ENCODE data around the gene CNOT11. TPM values are rescaled to one million over a fixed set of nuclear protein-coding genes. Genes with fewer than 3 reads are reported as not detected.
"Not testable (repeated sequence)": the region's sequence is repeated elsewhere in the genome, so short reads cannot be mapped to it uniquely, and the experiment has no call there.

The CNOT11 gene
- total RNA-seq, 4 donors from 2014 or later = 26.1 to 32.1 (median 28.7) TPM

DNA sequence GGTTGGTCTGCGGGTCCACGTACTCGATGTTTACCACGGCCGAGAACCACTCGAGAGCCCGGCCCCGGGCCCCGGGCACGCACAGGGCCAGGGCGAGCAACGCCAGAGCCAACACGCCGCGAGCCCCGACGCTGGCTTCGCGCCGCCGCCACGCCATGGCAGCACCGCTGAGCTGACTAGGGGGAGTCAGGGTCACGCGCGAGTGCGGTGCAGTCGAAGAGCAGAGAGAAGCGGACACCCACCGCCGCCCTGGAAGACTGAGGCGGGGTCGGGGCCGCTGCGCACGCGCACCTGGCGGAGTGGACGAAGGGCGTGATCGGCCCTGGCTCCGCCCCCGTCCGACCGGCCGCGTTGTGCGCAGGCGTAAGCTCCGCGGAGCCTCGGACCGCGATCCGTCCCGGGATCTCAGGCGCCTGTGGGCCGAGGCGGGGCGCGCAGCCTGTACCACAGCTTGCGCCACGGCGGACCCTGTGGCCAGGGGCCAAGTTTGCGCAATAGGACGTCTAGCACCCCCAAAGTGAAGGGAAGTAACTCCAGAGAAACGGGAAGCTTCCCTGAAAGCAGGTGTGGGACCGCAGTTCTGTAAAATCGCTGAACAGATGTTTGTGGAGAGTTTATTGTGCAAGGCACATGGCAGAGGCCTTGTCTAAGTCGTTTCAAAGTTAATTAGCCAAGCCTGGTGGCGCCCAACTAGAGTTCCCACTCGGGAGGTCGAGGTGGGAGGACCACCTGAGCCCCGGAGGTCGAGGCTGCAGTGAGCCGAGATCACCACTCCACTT, 55.9 kb downstream of the CNOT11 start, which contains the start of gene RNF149:
RNF149 (minus strand) TSS at position 270 of the 779 bp plus-strand sequence; CDS start at position 157, 113 bp downstream.
- 4 to 5% methylated on average over 26 to 45 of the region's 76 CpGs for WGBS, 2 donors
- DNase-seq (ENCODE audit: low spot score in 2 of 2) = peak; percentile 89 to 98
- H3K4me3 ChIP-seq (ENCODE audit: low read depth, poor library complexity, severe bottlenecking) = peak within 1 kb of the TSS; percentile 83
- TF ChIP-seq, protein P1, sequence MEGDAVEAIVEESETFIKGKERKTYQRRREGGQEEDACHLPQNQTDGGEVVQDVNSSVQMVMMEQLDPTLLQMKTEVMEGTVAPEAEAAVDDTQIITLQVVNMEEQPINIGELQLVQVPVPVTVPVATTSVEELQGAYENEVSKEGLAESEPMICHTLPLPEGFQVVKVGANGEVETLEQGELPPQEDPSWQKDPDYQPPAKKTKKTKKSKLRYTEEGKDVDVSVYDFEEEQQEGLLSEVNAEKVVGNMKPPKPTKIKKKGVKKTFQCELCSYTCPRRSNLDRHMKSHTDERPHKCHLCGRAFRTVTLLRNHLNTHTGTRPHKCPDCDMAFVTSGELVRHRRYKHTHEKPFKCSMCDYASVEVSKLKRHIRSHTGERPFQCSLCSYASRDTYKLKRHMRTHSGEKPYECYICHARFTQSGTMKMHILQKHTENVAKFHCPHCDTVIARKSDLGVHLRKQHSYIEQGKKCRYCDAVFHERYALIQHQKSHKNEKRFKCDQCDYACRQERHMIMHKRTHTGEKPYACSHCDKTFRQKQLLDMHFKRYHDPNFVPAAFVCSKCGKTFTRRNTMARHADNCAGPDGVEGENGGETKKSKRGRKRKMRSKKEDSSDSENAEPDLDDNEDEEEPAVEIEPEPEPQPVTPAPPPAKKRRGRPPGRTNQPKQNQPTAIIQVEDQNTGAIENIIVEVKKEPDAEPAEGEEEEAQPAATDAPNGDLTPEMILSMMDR (IDR thresholded peaks at IDR 0.05) = no peak
- TF ChIP-seq POLR2A (IDR thresholded peaks at IDR 0.05) = peak in 1 of 2 donors; percentile 52
- intact Hi-C loops (cut with DNase I; ENCODE audit: low total_unique reads) = no loop called here

DNA sequence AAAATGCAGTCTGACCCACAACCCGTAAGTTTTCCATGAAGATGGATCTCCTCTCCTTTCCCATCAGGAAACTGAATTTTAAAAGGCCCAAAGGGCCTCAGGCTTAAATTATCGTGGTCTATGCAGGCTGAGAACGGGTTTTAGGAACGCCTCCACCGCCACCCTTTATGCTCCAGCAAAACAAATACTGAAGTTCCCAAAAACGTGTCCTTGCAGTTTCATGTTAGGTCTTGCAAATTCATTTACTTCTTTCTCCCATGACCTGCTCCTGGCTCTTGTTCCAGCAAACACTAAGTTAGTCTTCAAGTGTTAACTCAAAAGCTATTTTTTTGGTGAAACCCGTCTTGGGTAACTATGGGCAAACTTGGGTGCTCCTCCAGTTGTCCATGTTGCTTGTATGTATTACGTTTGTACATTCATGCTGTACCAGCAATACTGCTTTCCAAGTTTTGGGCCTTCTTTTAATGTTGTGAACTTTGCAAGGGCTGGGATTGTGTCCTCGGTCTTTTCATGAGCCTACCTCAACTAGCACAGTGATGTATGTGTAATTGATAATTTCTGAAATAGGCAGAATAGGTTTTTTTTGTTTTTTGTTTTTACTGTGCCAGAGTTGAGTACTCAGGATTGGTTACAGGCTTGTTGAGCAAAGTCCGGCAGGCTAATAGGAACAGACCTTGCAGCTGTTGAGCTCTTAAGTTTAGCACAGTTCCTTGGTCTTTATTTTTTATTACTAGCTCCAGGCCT, 57.6 kb downstream of the CNOT11 start:
- WGBS, 2 donors = 51 to 62% methylated on average over 10 of the region's 10 CpGs
- intact Hi-C loops (cut with DNase I; ENCODE audit: low total_unique reads) = no loop called here
- TF ChIP-seq, protein P1 (IDR thresholded peaks at IDR 0.05) = no peak
- TF ChIP-seq POLR2A (IDR thresholded peaks at IDR 0.05) = no peak
- no peak for DNase-seq (ENCODE audit: low spot score in 2 of 2)
- H3K4me3 ChIP-seq (ENCODE audit: low read depth, poor library complexity, severe bottlenecking) = no peak overlapping the region

DNA sequence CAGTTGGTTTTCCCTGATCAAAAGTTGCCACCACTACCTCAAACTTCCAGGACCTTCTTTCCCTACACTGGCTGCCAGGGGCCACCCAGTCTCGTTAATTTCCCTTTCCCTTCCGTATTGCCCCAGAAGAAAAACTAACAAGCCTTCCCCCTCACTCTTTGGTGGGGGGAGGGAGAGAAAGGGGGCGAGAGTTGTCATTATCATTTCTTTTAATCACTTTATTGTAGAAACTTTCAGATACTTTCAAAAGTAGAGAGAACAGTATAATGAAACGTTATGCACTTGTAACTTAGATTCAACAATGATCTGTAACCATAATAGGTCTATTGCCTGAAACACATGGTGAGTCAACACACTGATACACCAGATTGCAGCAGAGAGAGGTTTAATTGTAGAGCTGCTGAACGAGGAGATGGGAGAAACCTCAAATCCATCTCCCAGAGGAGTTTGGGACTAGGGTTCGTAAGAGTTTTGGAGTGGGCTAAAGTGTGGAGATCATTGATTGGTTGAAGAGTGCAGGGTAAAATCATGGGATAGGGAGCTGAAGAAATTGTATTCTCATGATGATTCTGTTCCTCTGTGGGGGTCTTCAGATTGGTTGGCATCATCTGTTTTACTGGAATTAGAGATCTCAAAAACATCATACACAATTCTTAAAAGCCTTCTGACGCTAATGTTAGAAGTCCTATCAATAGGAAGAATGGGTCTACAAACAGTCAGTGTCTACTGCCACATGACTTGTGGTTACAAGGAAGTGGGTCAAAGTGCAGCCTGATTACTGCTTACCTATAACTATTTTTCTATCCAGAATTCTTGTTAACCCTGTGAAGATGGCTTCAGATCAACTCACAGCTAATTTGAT, 58.4 kb downstream of the CNOT11 start:
- TF ChIP-seq, protein P1 (IDR thresholded peaks at IDR 0.05) = no peak
- TF ChIP-seq POLR2A (IDR thresholded peaks at IDR 0.05) = no peak
- intact Hi-C loops (cut with DNase I; ENCODE audit: low total_unique reads) = no loop called here
- whole genome bisulfite sequencing, 2 donors = 73 to 78% methylated on average over 7 of the region's 7 CpGs
- no peak overlapping the region for H3K4me3 ChIP-seq (ENCODE audit: low read depth, poor library complexity, severe bottlenecking)
- no peak for DNase-seq (ENCODE audit: low spot score in 2 of 2)

DNA sequence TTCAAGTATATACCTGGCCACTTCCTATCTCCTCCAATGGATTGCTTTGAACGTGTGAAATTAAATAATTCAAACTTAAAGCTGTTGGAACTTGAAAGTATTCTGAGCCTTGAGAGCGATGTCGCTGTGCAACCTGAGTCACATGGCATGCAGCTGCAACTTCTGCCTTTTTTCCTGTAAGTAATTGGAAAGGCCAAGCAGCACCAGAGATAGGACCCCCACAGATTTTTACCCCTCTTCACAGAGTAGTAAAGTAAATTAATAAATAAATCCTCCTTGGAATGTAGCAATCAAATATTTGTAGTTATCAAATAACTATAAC, 59.0 kb downstream of the CNOT11 start:
- TF ChIP-seq, protein P1 (IDR thresholded peaks at IDR 0.05) = no peak
- no peak for TF ChIP-seq POLR2A (IDR thresholded peaks at IDR 0.05)
- 34 to 39% methylated on average over 3 of the region's 3 CpGs for WGBS, 2 donors
- DNase-seq (ENCODE audit: low spot score in 2 of 2) = no peak
- no peak overlapping the region for H3K4me3 ChIP-seq (ENCODE audit: low read depth, poor library complexity, severe bottlenecking)
- intact Hi-C loops (cut with DNase I; ENCODE audit: low total_unique reads) = no loop called here

DNA sequence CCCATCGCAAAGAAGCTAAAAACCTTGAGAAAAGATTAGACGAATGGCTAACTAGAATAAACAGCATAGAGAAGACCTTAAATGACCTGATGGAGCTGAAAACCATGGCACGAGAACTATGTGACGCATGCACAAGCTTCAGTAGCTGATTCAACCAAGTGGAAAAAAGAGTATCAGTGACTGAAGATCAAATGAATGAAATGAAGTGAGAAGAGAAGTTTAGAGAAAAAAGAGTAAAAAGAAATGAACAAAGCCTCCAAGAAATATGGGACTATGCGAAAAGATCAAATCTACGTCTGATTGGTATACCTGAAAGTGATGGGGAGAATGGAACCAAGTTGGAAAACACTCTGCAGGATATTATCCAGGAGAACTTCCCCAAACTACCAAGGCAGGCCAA, 63.9 kb downstream of the CNOT11 start:
- WGBS, 2 donors = 88 to 96% methylated on average over 6 of the region's 6 CpGs
- intact Hi-C loops (cut with DNase I; ENCODE audit: low total_unique reads); DNase-seq (ENCODE audit: low spot score in 2 of 2); H3K4me3 ChIP-seq (ENCODE audit: low read depth, poor library complexity, severe bottlenecking): not testable (repeated sequence)

Small RNA genes lying within 50 kb of the gene (microRNA-seq; reads per million reads assigned to microRNA genes)
- 0.68 to 1.1 reads per million in 2 donors for gene MIR5696 (ENCODE audit: borderline number of aligned reads in 1 of 2, borderline replicate concordance in 2 of 2)

Other genes with a start within 250 kb of the CNOT11 start
- 100 to 1,000 TPM in 1 of 4 donors, 10 to 100 TPM in 3; 29.4 to 102 (median 46.1) TPM for gene TBC1D8, start 101.5 kb upstream of the CNOT11 start, total RNA-seq
- 100 to 1,000 TPM in 1 of 4 donors, 10 to 100 TPM in 3; 59.8 to 120 (median 77.7) TPM for gene RNF149, start 55.8 kb downstream of the CNOT11 start, total RNA-seq
- gene CREG2, start 134.6 kb downstream of the CNOT11 start, total RNA-seq = not detected
- under 1 TPM in 2 of 4 donors, not detected in 2; 0.52 to 0.84 TPM for gene RFX8, start 222.2 kb downstream of the CNOT11 start, total RNA-seq